HepG2 (cell line): Measurements from ENCODE around the gene NCOA7.

Experiments used
- ELF1 ChIP-seq: sonication (generic); formaldehyde crosslinking; IDR thresholded peaks from 2 replicates; pipeline ENCODE4 v1.4.0; 2020; ENCODE audit warnings: missing genetic modification reagents
- JUND ChIP-seq: sonication (generic); formaldehyde crosslinking; IDR thresholded peaks from 2 replicates; pipeline ENCODE4 v1.8.0; 2022; ENCODE audit warnings: mild to moderate bottlenecking, missing genetic modification reagents
- KLF11 ChIP-seq: IDR thresholded peaks from 2 replicates; pipeline ENCODE4 v1.6.1; 2016; ENCODE audit warnings: missing compliant biosample characterization
- POLR2A ChIP-seq, 2 experiments: IDR thresholded peaks; 2 replicates each; pipeline ENCODE4 v1.6.1; 2011; ENCODE audit warnings: low read depth in 2 of 2, low read length in 2 of 2, mild to moderate bottlenecking in 1 of 2, moderate library complexity in 1 of 2; ENCODE audit not compliant: insufficient read depth in 1 of 2
- SMARCC2 ChIP-seq: fragments of 450-650 bp; IDR thresholded peaks from 2 replicates; pipeline ENCODE4 v1.6.1; 2017; ENCODE audit warnings: antibody characterized with exemption, mild to moderate bottlenecking
- TCF7L2 ChIP-seq: IDR thresholded peaks from 2 replicates; pipeline ENCODE4 v1.6.1; 2011; ENCODE audit warnings: mild to moderate bottlenecking, low read depth, low read length, moderate library complexity
- ZFP90 ChIP-seq: sonication (generic); formaldehyde crosslinking; IDR thresholded peaks from 2 replicates; pipeline ENCODE4 v1.8.0; 2022; ENCODE audit warnings: missing genetic modification reagents, mild to moderate bottlenecking, inconsistent platforms, borderline replicate concordance
- ZNF382 ChIP-seq: sonication (generic); formaldehyde crosslinking; IDR thresholded peaks from 2 replicates; pipeline ENCODE4 v1.5.0; 2020; ENCODE audit warnings: missing genetic modification reagents, mild to moderate bottlenecking, borderline replicate concordance
- ZNF501 ChIP-seq: sonication (generic); formaldehyde crosslinking; IDR thresholded peaks from 2 replicates; pipeline ENCODE4 v1.5.1; 2020; ENCODE audit warnings: mild to moderate bottlenecking, moderate library complexity, missing genetic modification reagents
- TF ChIP-seq, protein P1 (sequence below), 2 experiments: sonication (generic) in 1 of 2; formaldehyde crosslinking in 1 of 2; IDR thresholded peaks; 2 replicates each; pipeline versions ENCODE4 v1.5.1 to v1.6.1; 2011 to 2020; ENCODE audit warnings: borderline replicate concordance in 1 of 2, low read depth in 1 of 2, low read length in 1 of 2, mild to moderate bottlenecking in 1 of 2, missing genetic modification reagents in 1 of 2, moderate library complexity in 1 of 2
- TF ChIP-seq, protein P2 (sequence below): sonication (generic); formaldehyde crosslinking; IDR thresholded peaks from 2 replicates; pipeline ENCODE4 v1.5.1; 2020; ENCODE audit warnings: missing genetic modification reagents, mild to moderate bottlenecking, borderline replicate concordance

DNA sequence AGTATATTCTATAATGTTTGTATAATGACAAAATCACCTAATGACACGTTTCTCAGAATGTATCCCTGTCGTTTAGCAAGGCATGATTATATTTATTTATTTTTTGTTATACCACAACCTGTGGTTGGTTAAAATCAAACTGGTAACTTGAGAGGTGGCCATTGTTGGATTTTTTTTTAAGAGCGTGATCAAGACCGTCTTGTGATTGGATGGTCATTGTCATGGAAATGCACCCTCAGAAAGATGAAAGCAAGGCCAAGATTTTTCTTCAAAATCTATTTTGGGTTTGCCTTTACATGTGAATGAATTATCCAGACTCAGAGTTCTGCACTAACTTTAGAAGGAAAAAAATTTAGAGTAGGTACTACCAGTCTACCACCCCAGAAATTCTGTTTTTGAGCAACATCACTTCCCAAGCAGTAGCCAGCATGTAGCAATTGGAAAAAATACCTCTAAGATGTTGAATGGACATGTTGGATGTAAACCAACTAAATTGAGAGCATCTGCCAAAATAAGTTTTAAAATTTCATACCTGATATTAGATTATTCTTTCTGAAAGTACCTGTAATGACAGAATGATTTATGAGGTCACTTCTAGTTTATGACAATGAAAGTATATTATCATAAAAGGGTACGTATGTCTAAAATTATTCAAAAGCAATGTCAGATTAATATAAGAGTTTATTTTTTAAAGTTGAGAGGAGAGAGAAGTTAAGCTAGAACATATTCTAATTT lies 50.8 kb downstream of the NCOA7 start:
- TF ChIP-seq SMARCC2 (no peak), ZFP90 (CRISPR knock-in tag) (no peak), KLF11 (CRISPR knock-in tag) (no peak), POLR2A (IDR thresholded peaks at IDR 0.05; ENCODE audit: insufficient read depth in 1 of 2, low read depth in 2 of 2, low read length in 2 of 2) (no peak), ZNF501 (CRISPR knock-in tag) (no peak), JUND (CRISPR knock-in tag) (no peak), TCF7L2 (no peak), ZNF382 (CRISPR knock-in tag) (no peak), ELF1 (CRISPR knock-in tag) (no peak)
- TF ChIP-seq, protein P1, sequence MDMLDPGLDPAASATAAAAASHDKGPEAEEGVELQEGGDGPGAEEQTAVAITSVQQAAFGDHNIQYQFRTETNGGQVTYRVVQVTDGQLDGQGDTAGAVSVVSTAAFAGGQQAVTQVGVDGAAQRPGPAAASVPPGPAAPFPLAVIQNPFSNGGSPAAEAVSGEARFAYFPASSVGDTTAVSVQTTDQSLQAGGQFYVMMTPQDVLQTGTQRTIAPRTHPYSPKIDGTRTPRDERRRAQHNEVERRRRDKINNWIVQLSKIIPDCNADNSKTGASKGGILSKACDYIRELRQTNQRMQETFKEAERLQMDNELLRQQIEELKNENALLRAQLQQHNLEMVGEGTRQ (IDR thresholded peaks at IDR 0.05; ENCODE audit: low read depth, low read length) = no peak
- TF ChIP-seq, protein P1 (CRISPR knock-in tag; IDR thresholded peaks at IDR 0.05; ENCODE audit: borderline replicate concordance) = no peak
- TF ChIP-seq, protein P2, sequence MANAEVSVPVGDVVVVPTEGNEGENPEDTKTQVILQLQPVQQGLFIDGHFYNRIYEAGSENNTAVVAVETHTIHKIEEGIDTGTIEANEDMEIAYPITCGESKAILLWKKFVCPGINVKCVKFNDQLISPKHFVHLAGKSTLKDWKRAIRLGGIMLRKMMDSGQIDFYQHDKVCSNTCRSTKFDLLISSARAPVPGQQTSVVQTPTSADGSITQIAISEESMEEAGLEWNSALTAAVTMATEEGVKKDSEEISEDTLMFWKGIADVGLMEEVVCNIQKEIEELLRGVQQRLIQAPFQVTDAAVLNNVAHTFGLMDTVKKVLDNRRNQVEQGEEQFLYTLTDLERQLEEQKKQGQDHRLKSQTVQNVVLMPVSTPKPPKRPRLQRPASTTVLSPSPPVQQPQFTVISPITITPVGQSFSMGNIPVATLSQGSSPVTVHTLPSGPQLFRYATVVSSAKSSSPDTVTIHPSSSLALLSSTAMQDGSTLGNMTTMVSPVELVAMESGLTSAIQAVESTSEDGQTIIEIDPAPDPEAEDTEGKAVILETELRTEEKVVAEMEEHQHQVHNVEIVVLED (CRISPR knock-in tag) = no peak
